ENCODE measurements around the gene CRYGA. TPM values are rescaled to one million over a fixed set of nuclear protein-coding genes. Genes with fewer than 3 reads are reported as not detected.

Gene CRYGA
- total and polyA plus RNA-seq, 3 donors from 2014 or later = not detected

DNA sequence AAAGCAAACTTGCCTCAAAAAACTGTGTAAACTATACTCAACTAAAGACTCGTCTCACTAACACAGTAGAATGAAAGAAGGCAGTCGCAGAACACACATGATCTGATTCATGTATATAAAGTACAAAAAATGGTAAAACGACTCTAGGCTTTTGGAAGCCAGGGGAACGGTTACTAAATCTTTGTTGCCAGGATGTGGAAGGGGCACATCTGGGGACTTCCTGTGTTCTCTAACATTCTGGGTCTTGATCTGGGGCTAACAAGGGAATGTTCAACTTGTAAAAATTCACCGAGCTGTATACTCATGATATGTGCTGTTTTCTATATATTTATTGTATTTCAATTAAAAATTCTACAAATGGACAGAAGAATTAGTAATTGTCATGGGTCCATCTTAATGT lies 40.8 kb upstream of the CRYGA start:
- no peaks in the 10 kb centered on the region for H3K27me3 ChIP-seq
- DNase-seq = no peak
- H3K4me3 ChIP-seq = no peak overlapping the region
- no peaks in the 10 kb centered on the region for H3K4me1 ChIP-seq
- 69 to 74% methylated on average over 5 of the region's 5 CpGs for WGBS, 2 donors
- intact Hi-C loops (cut with DNase I; ENCODE audit: low total_unique reads) = no loop called here
- TF ChIP-seq, protein P1, sequence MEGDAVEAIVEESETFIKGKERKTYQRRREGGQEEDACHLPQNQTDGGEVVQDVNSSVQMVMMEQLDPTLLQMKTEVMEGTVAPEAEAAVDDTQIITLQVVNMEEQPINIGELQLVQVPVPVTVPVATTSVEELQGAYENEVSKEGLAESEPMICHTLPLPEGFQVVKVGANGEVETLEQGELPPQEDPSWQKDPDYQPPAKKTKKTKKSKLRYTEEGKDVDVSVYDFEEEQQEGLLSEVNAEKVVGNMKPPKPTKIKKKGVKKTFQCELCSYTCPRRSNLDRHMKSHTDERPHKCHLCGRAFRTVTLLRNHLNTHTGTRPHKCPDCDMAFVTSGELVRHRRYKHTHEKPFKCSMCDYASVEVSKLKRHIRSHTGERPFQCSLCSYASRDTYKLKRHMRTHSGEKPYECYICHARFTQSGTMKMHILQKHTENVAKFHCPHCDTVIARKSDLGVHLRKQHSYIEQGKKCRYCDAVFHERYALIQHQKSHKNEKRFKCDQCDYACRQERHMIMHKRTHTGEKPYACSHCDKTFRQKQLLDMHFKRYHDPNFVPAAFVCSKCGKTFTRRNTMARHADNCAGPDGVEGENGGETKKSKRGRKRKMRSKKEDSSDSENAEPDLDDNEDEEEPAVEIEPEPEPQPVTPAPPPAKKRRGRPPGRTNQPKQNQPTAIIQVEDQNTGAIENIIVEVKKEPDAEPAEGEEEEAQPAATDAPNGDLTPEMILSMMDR (IDR thresholded peaks at IDR 0.05) = no peak
- no peak for TF ChIP-seq POLR2A (IDR thresholded peaks at IDR 0.05)
- H3K36me3 ChIP-seq (ENCODE audit: low read depth, missing control alignments) = no peaks in the 10 kb centered on the region
- H3K9me3 ChIP-seq = no peaks in the 10 kb centered on the region
- no peak overlapping the region for H3K27ac ChIP-seq

DNA sequence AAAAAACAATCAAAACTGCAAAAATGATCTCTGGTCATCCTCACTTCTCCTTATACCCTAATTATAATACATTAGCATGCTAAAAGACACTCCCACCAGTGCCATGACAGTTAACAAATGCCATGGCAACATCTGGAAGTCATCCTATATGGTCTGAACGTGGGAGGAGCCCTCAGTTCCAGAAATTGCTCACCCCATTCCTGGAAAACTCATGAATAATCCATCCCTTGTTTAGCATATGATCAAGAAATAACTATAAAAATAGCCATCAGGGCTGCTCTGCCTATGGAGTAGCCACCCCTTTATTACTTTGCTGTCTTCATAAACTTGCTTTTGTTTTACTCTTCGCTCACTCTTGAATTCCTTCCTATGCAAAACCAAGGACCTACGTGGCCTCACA lies 32.1 kb upstream of the CRYGA start:
- WGBS, 2 donors = 88 to 95% methylated on average over 3 of the region's 3 CpGs
- DNase-seq = no peak
- Histone ChIP-seq H3K27me3 (no peaks in the 10 kb centered on the region), H3K27ac (no peak overlapping the region), H3K9me3 (no peaks in the 10 kb centered on the region), H3K4me3 (no peak overlapping the region), H3K36me3 (ENCODE audit: low read depth, missing control alignments) (no peaks in the 10 kb centered on the region), H3K4me1 (no peaks in the 10 kb centered on the region)
- intact Hi-C loops (cut with DNase I; ENCODE audit: low total_unique reads) = no loop called here
- TF ChIP-seq POLR2A (IDR thresholded peaks at IDR 0.05) = no peak
- TF ChIP-seq, protein P1 (IDR thresholded peaks at IDR 0.05) = no peak

DNA sequence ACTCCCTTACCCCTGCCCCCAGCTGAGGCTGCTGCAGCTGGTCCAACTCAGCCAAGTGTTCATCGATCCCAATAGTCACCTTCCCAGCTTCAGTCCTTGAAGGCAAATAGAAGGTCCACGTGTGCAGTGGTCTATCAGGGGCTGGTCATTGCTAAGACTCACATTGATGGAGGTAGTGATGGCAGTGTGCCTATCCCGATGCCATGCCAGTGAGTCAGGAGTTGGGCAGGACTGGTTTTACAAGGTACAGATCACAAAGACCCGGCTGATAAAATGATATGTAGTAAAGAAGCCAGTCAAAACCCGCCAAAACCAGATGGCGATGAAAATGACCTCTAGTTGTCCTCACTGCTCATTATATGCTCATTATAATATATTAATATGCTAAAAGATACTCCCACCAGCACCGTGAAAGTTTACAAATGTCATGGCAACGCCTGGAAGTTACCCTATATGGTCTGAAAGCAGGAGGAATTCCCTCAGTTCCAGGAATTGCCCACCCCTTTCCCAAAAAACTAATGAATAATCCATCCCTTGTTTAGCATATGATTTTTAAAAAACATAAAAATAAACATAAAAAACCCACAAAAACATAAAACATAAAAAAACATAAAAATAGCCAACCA lies 29.3 kb upstream of the CRYGA start:
- DNase-seq = no peak
- Histone ChIP-seq H3K4me1 (no peaks in the 10 kb centered on the region), H3K36me3 (ENCODE audit: low read depth, missing control alignments) (no peaks in the 10 kb centered on the region), H3K27ac (no peak overlapping the region), H3K27me3 (no peaks in the 10 kb centered on the region), H3K9me3 (no peaks in the 10 kb centered on the region), H3K4me3 (no peak overlapping the region)
- intact Hi-C loops (cut with DNase I; ENCODE audit: low total_unique reads) = no loop called here
- 80 to 86% methylated on average over 8 of the region's 8 CpGs for WGBS, 2 donors
- TF ChIP-seq, protein P1 (IDR thresholded peaks at IDR 0.05) = no peak
- no peak for TF ChIP-seq POLR2A (IDR thresholded peaks at IDR 0.05)

DNA sequence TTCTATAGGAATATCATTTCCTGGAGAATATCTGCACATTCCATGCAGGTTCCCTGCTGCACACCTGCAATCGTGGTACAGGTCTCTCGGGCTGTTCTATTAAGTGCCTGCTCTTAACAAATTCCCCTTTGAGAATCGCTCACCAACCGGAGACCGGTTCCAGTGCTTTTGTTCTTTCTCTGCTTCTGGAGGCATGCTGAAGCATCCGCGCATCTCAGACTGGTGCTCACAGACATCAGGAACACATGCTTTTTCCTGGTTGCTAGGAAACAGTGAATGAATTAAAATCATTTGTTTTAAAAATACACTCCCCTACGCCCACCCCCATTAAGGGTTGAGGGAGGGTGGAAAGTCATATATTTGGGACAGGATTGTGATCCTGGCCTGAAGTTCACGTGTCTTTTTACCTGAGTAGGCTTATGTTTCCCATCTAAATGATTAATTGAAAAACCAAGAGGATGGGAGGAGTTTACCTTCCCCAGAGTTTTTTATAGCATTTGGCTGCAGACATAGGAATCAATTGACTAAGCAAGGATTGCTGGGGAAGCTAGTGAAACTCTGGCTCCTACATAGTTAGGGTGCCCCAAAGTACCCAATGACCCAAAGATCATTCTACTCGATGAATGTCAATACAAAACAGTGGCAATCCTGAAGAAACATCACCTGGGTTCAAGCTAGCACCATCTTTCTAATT lies 26.6 kb upstream of the CRYGA start, which contains the start of gene C2orf80:
Gene C2orf80, minus strand, starts transcription at position 221 of the 694 bp plus-strand sequence. CDS start 3,044 bp downstream, outside the sequence.
- no peaks in the 10 kb centered on the region for H3K9me3 ChIP-seq
- DNase-seq = no peak
- no peaks in the 10 kb centered on the region for H3K36me3 ChIP-seq (ENCODE audit: low read depth, missing control alignments)
- H3K4me3 ChIP-seq = no peak within 1 kb of the TSS
- no peaks in the 10 kb centered on the region for H3K27me3 ChIP-seq
- 73 to 79% methylated on average over 10 of the region's 10 CpGs for WGBS, 2 donors
- no peak within 1 kb of the TSS for H3K27ac ChIP-seq
- TF ChIP-seq, protein P1 (IDR thresholded peaks at IDR 0.05) = no peak
- no peak for TF ChIP-seq POLR2A (IDR thresholded peaks at IDR 0.05)
- intact Hi-C loops (cut with DNase I; ENCODE audit: low total_unique reads) = no loop called here
- no peaks in the 10 kb centered on the region for H3K4me1 ChIP-seq

Measured in testis (tissue), 3 donors.